ENCODE data around the gene NPTX1. TPM values are rescaled to one million over a fixed set of nuclear protein-coding genes. Genes with fewer than 3 reads are reported as not detected.

The NPTX1 gene
- total RNA-seq, 2 experiments from 2014 or later, result 0.22 TPM; not detected in 1

DNA sequence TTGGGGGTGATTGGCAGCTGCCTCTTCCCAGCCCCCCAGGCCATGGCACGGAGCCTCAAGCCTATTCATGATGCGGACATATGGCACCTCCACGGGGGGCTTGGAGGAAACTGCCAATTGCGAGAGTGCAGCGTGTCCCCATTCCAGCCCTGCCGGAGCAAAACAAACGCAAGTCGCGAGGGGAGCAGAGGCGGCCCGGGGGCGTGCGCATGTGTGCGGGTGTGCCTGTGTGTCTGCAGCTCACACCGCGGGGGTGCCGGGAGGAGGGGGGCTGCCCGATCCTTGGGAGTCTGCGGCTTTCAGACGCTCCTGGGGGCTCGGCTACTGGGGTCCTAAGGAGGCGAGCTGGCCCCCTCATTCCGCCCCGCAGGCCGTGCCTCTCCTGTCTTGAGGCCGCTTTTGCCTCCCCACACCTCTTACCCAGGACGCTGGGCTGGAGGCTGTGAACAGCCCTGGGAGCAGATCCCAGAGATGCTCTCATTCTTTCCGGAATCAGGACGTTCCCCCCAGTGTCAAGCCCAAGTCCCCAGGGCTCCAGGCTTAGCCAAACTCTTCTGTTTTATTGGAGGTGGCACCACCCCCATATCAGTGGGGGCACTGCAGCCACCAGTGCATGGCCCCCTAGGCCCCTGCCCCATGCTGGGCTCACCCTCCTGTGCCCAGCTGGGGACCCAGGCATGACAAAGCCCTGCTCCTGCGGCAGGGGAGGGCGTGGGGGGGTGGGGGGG, 32.3 kb downstream of the NPTX1 start:
- H3K9me2 ChIP-seq (ENCODE audit: insufficient read depth, low read length), result no peaks in the 10 kb centered on the region
- H3K4me1 ChIP-seq (ENCODE audit: insufficient read depth, low read length, poor library complexity, severe bottlenecking), result no peaks in the 10 kb centered on the region
- no peaks in the 10 kb centered on the region for H3K36me3 ChIP-seq (ENCODE audit: insufficient read depth, low read length)
- intact Hi-C loops (cut with micrococcal nuclease; ENCODE audit: unreplicated experiment), result no loop called here
- no peaks in the 10 kb centered on the region for H3K79me2 ChIP-seq (ENCODE audit: insufficient read depth, low read depth, low read length)
- no peak overlapping the region for H2AFZ ChIP-seq (ENCODE audit: low read length)
- H3K4me3 ChIP-seq (ENCODE audit: low read depth, low read length, poor library complexity, severe bottlenecking), result no peak overlapping the region
- BruUV-seq (replicated peaks), result no TSS peak
- no peaks in the 10 kb centered on the region for H4K20me1 ChIP-seq (ENCODE audit: insufficient read depth, low read length)
- POLR2A ChIA-PET, result no interaction called here
- no peaks in the 10 kb centered on the region for H3K9me3 ChIP-seq (ENCODE audit: low read length)
- TF ChIP-seq CTCF (conservative IDR thresholded peaks at IDR 0.05; ENCODE audit: low read length) (no peak), EZH2phosphoT487 (IDR thresholded peaks at IDR 0.05; ENCODE audit: borderline replicate concordance, low read depth, low read length) (no peak)
- CTCF ChIA-PET (ENCODE audit: unreplicated experiment), result no interaction called here
- H3K27ac ChIP-seq (ENCODE audit: low read depth, low read length, poor library complexity, severe bottlenecking), result no peak overlapping the region
- DNase-seq (ENCODE audit: low spot score), result no peak
- H3K4me2 ChIP-seq (ENCODE audit: low read length), result no peak overlapping the region

- TF ChIP-seq CTCF (conservative IDR thresholded peaks at IDR 0.05; ENCODE audit: low read length), result no peak
- BruUV-seq (replicated peaks), result no TSS peak
- Histone ChIP-seq H3K9me2 (ENCODE audit: insufficient read depth, low read length) (no peaks in the 10 kb centered on the region), H3K9me3 (ENCODE audit: low read length) (no peaks in the 10 kb centered on the region), H4K20me1 (ENCODE audit: insufficient read depth, low read length) (no peaks in the 10 kb centered on the region), H3K36me3 (ENCODE audit: insufficient read depth, low read length) (no peaks in the 10 kb centered on the region), H3K4me2 (ENCODE audit: low read length) (no peak overlapping the region), H3K4me1 (ENCODE audit: insufficient read depth, low read length, poor library complexity, severe bottlenecking) (no peaks in the 10 kb centered on the region), H2AFZ (ENCODE audit: low read length) (no peak overlapping the region), H3K4me3 (ENCODE audit: low read depth, low read length, poor library complexity, severe bottlenecking) (no peak overlapping the region), H3K79me2 (ENCODE audit: insufficient read depth, low read depth, low read length) (no peaks in the 10 kb centered on the region), H3K27ac (ENCODE audit: low read depth, low read length, poor library complexity, severe bottlenecking) (no peak overlapping the region)
- CTCF ChIA-PET (ENCODE audit: unreplicated experiment), result interaction anchor here (0.6 kb wide), 1 partner anchor 342 kb away, joined by 10 read pairs; the partner anchor contains the start of gene GAA
- POLR2A ChIA-PET, result no interaction called here
- no peak for DNase-seq (ENCODE audit: low spot score)
- intact Hi-C loops (cut with micrococcal nuclease; ENCODE audit: unreplicated experiment), result no loop called here
These were observed 32.9 kb downstream of the NPTX1 start for GRCh38 chr17:80443498-80443897.

DNA sequence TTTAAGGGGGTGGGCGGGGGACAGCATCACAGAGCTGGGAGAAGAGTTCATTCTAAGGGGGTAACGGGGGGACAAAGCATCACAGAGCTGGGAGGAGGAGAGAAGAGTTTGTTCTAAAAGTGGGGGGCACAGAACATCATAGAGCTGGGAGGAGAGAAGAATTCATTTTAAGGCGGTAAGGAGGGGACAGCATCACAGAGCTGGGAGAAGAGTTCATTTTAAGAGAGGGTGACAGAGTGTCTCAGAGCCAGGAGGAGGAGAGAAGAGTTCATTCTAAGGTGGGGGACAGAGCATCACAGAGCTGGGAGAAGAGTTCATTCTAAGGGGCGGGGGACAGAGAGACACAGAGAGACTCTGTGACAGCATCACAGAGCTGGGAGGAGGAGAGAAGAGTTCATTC, 33.6 kb downstream of the NPTX1 start:
- Histone ChIP-seq H3K9me3 (ENCODE audit: low read length) (no peaks in the 10 kb centered on the region), H3K36me3 (ENCODE audit: insufficient read depth, low read length) (no peaks in the 10 kb centered on the region), H2AFZ (ENCODE audit: low read length) (no peak overlapping the region), H3K79me2 (ENCODE audit: insufficient read depth, low read depth, low read length) (no peaks in the 10 kb centered on the region), H4K20me1 (ENCODE audit: insufficient read depth, low read length) (no peaks in the 10 kb centered on the region), H3K4me2 (ENCODE audit: low read length) (no peak overlapping the region), H3K27ac (ENCODE audit: low read depth, low read length, poor library complexity, severe bottlenecking) (no peak overlapping the region), H3K4me3 (ENCODE audit: low read depth, low read length, poor library complexity, severe bottlenecking) (no peak overlapping the region), H3K9me2 (ENCODE audit: insufficient read depth, low read length) (no peaks in the 10 kb centered on the region), H3K4me1 (ENCODE audit: insufficient read depth, low read length, poor library complexity, severe bottlenecking) (no peaks in the 10 kb centered on the region)
- intact Hi-C loops (cut with micrococcal nuclease; ENCODE audit: unreplicated experiment), result no loop called here
- BruUV-seq (replicated peaks), result no TSS peak
- DNase-seq (ENCODE audit: low spot score), result no peak
- TF ChIP-seq EZH2phosphoT487 (IDR thresholded peaks at IDR 0.05; ENCODE audit: borderline replicate concordance, low read depth, low read length) (no peak), CTCF (conservative IDR thresholded peaks at IDR 0.05; ENCODE audit: low read length) (no peak)
- CTCF ChIA-PET (ENCODE audit: unreplicated experiment), result interaction anchor here (0.5 to 0.6 kb wide), 2 partner anchors 341 to 344 kb away, joined by 4 to 10 read pairs; partner anchors contain the start of gene GAA
- POLR2A ChIA-PET, result interaction anchor here (0.9 kb wide), 1 partner anchor 12 kb away, joined by 3 read pairs; no protein-coding TSS in a partner anchor
